Endothelial cell of umbilical vein (primary cell): ENCODE data around the gene CAMTA1. TPM values are rescaled to one million over a fixed set of nuclear protein-coding genes. Genes with fewer than 3 reads are reported as not detected.

Experiments used
- BruUV-seq: library from RNA; stranded (reverse); fragments of 400-500 nt; replicated peaks from 2 replicates; lab custom pipeline; 2021; lab: Mats Ljungman, UMichigan
- CTCF ChIA-PET: fragments of 300-600, 350-600 bp; sonication (Branson Sonifier 250); formaldehyde crosslinking; loops from one replicate; lab custom pipeline; 2021; ENCODE audit warnings: antibody characterized with exemption, inconsistent platforms; lab: Charles Lee
- POLR2A ChIA-PET: fragments of 300-600, 350-600 bp; sonication (Branson Sonifier 250); formaldehyde crosslinking; loops from one replicate; lab custom pipeline; 2021; ENCODE audit warnings: antibody characterized with exemption, inconsistent platforms; lab: Charles Lee
- DNase-seq: peaks from one replicate; pipeline ENCODE4 v3.0.0-alpha.2; 2011; ENCODE audit warnings: low read depth, low spot score
- FAIRE-seq: peaks from 2 replicates; lab custom pipeline; 2011; peaks lifted over from hg19 to GRCh38; lab: Jason Lieb, UNC
- H2AFZ ChIP-seq: 2 replicates; pipeline ENCODE4 v1.6.0; 2012; ENCODE audit warnings: low read depth, low read length, control low read depth, inconsistent platforms
- H3K27ac ChIP-seq: 2 replicates; pipeline ENCODE4 v1.5.1; 2011; ENCODE audit warnings: low read depth, mild to moderate bottlenecking, control low read depth, low read length, moderate library complexity; ENCODE audit not compliant: insufficient read depth
- H3K27me3 ChIP-seq, 2 experiments: 2 replicates each; pipeline versions ENCODE4 v1.6.0 to v1.6.1; 2011; ENCODE audit warnings: low read length in 2 of 2, mixed read lengths in 1 of 2; ENCODE audit not compliant: control insufficient read depth in 2 of 2, insufficient read depth in 2 of 2
- H3K36me3 ChIP-seq, 2 experiments: 2 replicates in 1 of 2; 3 replicates in 1 of 2; pipeline ENCODE4 v1.5.1; 2011; ENCODE audit warnings: low read length in 2 of 2, mild to moderate bottlenecking in 1 of 2, moderate library complexity in 1 of 2; ENCODE audit not compliant: control insufficient read depth in 2 of 2, insufficient read depth in 2 of 2; ENCODE audit errors: extremely low read depth in 1 of 2
- H3K4me1 ChIP-seq: 3 replicates; pipeline ENCODE4 v1.5.1; 2011; ENCODE audit warnings: mild to moderate bottlenecking, low read length; ENCODE audit not compliant: control insufficient read depth, insufficient read depth; ENCODE audit errors: extremely low read depth
- H3K4me2 ChIP-seq: 2 replicates; pipeline ENCODE4 v1.6.1; 2011; ENCODE audit warnings: low read length, control low read depth, mixed read lengths; ENCODE audit not compliant: insufficient read depth
- H3K4me3 ChIP-seq, 3 experiments: fragments of 200-600 bp in 1 of 3; sonication (generic), shearing (Covaris generic) in 1 of 3; replicated peaks in 1 of 3; 2 replicates each; pipeline ENCODE4 v1.5.1; 2011 to 2016; ENCODE audit warnings: control low read depth in 3 of 3, low read length in 3 of 3, mild to moderate bottlenecking in 2 of 3, inconsistent platforms in 1 of 3, low read depth in 1 of 3, moderate library complexity in 1 of 3; ENCODE audit not compliant: insufficient read depth in 1 of 3
- H3K79me2 ChIP-seq: 2 replicates; pipeline ENCODE4 v1.6.0; 2012; ENCODE audit warnings: low read length, inconsistent platforms; ENCODE audit not compliant: control insufficient read depth, insufficient read depth
- H3K9ac ChIP-seq: replicated peaks from 2 replicates; pipeline ENCODE3; 2011; ENCODE audit warnings: low read length, control low read depth; ENCODE audit not compliant: insufficient read depth; ENCODE audit errors: extremely low read depth
- H3K9me1 ChIP-seq: replicated peaks from 3 replicates; pipeline ENCODE4 v1.6.0; 2011; ENCODE audit warnings: mild to moderate bottlenecking, low read length; ENCODE audit not compliant: control insufficient read depth, insufficient read depth; ENCODE audit errors: extremely low read depth
- H3K9me3 ChIP-seq: replicated peaks from 2 replicates; pipeline ENCODE4 v1.5.1; 2012; ENCODE audit warnings: low read length, inconsistent platforms; ENCODE audit not compliant: control insufficient read depth, insufficient read depth
- H4K20me1 ChIP-seq: replicated peaks from 2 replicates; pipeline ENCODE3; 2011; ENCODE audit warnings: mild to moderate bottlenecking, low read length; ENCODE audit not compliant: control insufficient read depth, insufficient read depth; ENCODE audit errors: extremely low read depth
- CTCF ChIP-seq, 2 donors: IDR thresholded peaks; 1 replicate in 1 of 2; 2 replicates in 1 of 2; pipeline ENCODE4 v1.5.1; 2011; ENCODE audit warnings: low read length in 2 of 2, mild to moderate bottlenecking in 2 of 2, moderate library complexity in 2 of 2, control low read depth in 1 of 2, inconsistent platforms in 1 of 2, low read depth in 1 of 2; ENCODE audit not compliant: insufficient read depth in 1 of 2; ENCODE audit errors: extremely low read depth in 1 of 2
- EZH2 ChIP-seq: IDR thresholded peaks from 2 replicates; pipeline ENCODE4 v1.6.1; 2012; ENCODE audit warnings: borderline replicate concordance, low read depth, mild to moderate bottlenecking, moderate library complexity, low read length, inconsistent platforms; ENCODE audit not compliant: severe bottlenecking
- FOS ChIP-seq: IDR thresholded peaks from 2 replicates; pipeline ENCODE4 v1.6.1; 2011; ENCODE audit warnings: mild to moderate bottlenecking, low read length, moderate library complexity, borderline replicate concordance; ENCODE audit not compliant: insufficient read depth
- GATA2 ChIP-seq: IDR thresholded peaks from 2 replicates; pipeline ENCODE4 v1.7.0; 2011; ENCODE audit warnings: low read depth, mild to moderate bottlenecking, moderate library complexity, mixed read lengths, low read length; ENCODE audit not compliant: insufficient read length, insufficient read depth
- JUN ChIP-seq: IDR thresholded peaks from 2 replicates; pipeline ENCODE4 v1.6.1; 2011; ENCODE audit warnings: borderline replicate concordance, low read depth; ENCODE audit not compliant: insufficient read length, insufficient read depth
- MAX ChIP-seq: IDR thresholded peaks from 2 replicates; pipeline ENCODE4 v1.6.1; 2011; ENCODE audit not compliant: insufficient read depth, insufficient read length
- MYC ChIP-seq: IDR thresholded peaks from one replicate; pipeline ENCODE4 v1.6.1; 2011; ENCODE audit warnings: mild to moderate bottlenecking, low read depth, low read length
- POLR2A ChIP-seq: IDR thresholded peaks from 2 replicates; pipeline ENCODE4 v1.6.1; 2012; ENCODE audit warnings: low read depth, mild to moderate bottlenecking, control low read depth, low read length
- POLR2AphosphoS5 ChIP-seq: IDR thresholded peaks from 2 replicates; pipeline ENCODE4 v1.6.1; 2012; ENCODE audit warnings: low read depth, mild to moderate bottlenecking, control low read depth, low read length, moderate library complexity; ENCODE audit not compliant: insufficient read depth
- dilution Hi-C: fragments of 300-500 bp; cut with MboI; formaldehyde crosslinking; loops from one replicate; pipeline ENCODE4 v1.15.0; 2019; ENCODE audit warnings: low sequenced_read_pairs; ENCODE audit not compliant: extremely low pct_ligation_motif_present
- intact Hi-C: fragments of 100-400 bp; cut with micrococcal nuclease; formaldehyde crosslinking; loops from one replicate; pipeline ENCODE4 v1.10.0; 2022
- polyA plus RNA-seq, 4 experiments: library from polyadenylated mRNA; depleted of rRNA in 3 of 4; stranded (reverse) in 3 of 4; unstranded in 1 of 4; fragments of >200 nt; gene quantifications; 2 replicates each; pipeline versions ENCODE4 v1.2.1 to v1.2.3, GENCODE V29; 2011 to 2012; ENCODE audit warnings: missing spikeins in 1 of 4
- total RNA-seq: library from RNA; stranded (reverse); gene quantifications from 2 replicates; pipeline ENCODE4 v1.2.3, GENCODE V29; 2021

The CAMTA1 gene
- total and polyA plus RNA-seq, 2 donors (not counting 3 experiments of a cell fraction or from before 2014, with no cell fraction given) = 50.8 to 92.7 TPM

- DNase-seq (no peak), FAIRE-seq (no peak)
- Histone ChIP-seq H3K4me3 (no peak overlapping the region), H3K9ac (no peak overlapping the region), H3K9me1 (no peaks in the 10 kb centered on the region), H3K27ac (no peak overlapping the region), H3K27me3 (no peaks in the 10 kb centered on the region), H3K9me3 (no peaks in the 10 kb centered on the region), H3K79me2 (no peaks in the 10 kb centered on the region), H3K36me3 (no peaks in the 10 kb centered on the region), H2AFZ (no peak overlapping the region), H3K4me2 (no peak overlapping the region), H4K20me1 (no peaks in the 10 kb centered on the region), H3K4me1 (no peaks in the 10 kb centered on the region)
- no TSS peak for BruUV-seq
- intact Hi-C loops = no loop called here
- ChIA-PET POLR2A (no interaction called here), CTCF (interaction anchor here (0.9 to 3.0 kb wide), 4 partner anchors 11 to 83 kb away, joined by 3 to 22 read pairs (median 4); no protein-coding TSS in a partner anchor)
- TF ChIP-seq JUN (no peak), MAX (no peak), CTCF (IDR thresholded peaks at IDR 0.05; ENCODE audit: extremely low read depth in 1 of 2, insufficient read depth in 1 of 2, low read depth in 1 of 2, low read length in 2 of 2) (no peak), FOS (no peak), POLR2A (no peak), POLR2AphosphoS5 (no peak), MYC (no peak), GATA2 (no peak), EZH2 (no peak)
- dilution Hi-C loops = no loop called here
These were observed 887.6 kb downstream of the CAMTA1 start for GRCh38 chr1:7672864-7673263.
